HG02798 (cell line): ENCODE results near the gene TYW1.
"Not testable (repeated sequence)": the region's sequence is repeated elsewhere in the genome, so short reads cannot be mapped to it uniquely, and the experiment has no call there.

Source experiments
- ATAC-seq: cut with Tn5 transposase; IDR thresholded peaks from one replicate; pipeline ENCODE4 v1.9.1; 2021; ENCODE audit warnings: mild to moderate bottlenecking; ENCODE audit not compliant: unreplicated experiment, poor library complexity

TYW1 gene

GRCh38 chr7:67178915-67179688 is 182.5 kb downstream of the TYW1 start:
- not testable (repeated sequence) for ATAC-seq

- not testable (repeated sequence) for ATAC-seq
Observed at GRCh38 chr7:67182956-67183750, 186.5 kb downstream of the TYW1 start.

- peak; percentile 36 for ATAC-seq
Observed at GRCh38 chr7:67184912-67185659, 188.5 kb downstream of the TYW1 start.

- peak; percentile 98 for ATAC-seq
Observed at GRCh38 chr7:67185660-67186129, 189.1 kb downstream of the TYW1 start.

- not testable (repeated sequence) for ATAC-seq
Observed at GRCh38 chr7:67189160-67189559, 192.5 kb downstream of the TYW1 start.

- ATAC-seq, result not testable (repeated sequence)
Observed at GRCh38 chr7:67189801-67190465, 193.3 kb downstream of the TYW1 start.

- ATAC-seq, result not testable (repeated sequence)
Observed at GRCh38 chr7:67191002-67191720, 194.5 kb downstream of the TYW1 start.

- not testable (repeated sequence) for ATAC-seq
Observed at GRCh38 chr7:67192123-67192702, 195.6 kb downstream of the TYW1 start.

- ATAC-seq, result not testable (repeated sequence)
Observed at GRCh38 chr7:67192889-67193613, 196.4 kb downstream of the TYW1 start.

- not testable (repeated sequence) for ATAC-seq
Observed at GRCh38 chr7:67196176-67196575, 199.5 kb downstream of the TYW1 start.

- ATAC-seq, result not testable (repeated sequence)
Observed at GRCh38 chr7:67198865-67199526, 202.4 kb downstream of the TYW1 start.

- ATAC-seq, result not testable (repeated sequence)
Observed at GRCh38 chr7:67205772-67206171, 209.1 kb downstream of the TYW1 start.

GRCh38 chr7:67206452-67206851 is 209.8 kb downstream of the TYW1 start:
- ATAC-seq, result no peak

- not testable (repeated sequence) for ATAC-seq
Observed at GRCh38 chr7:67208656-67209055, 212.0 kb downstream of the TYW1 start.

GRCh38 chr7:67209256-67209655 is 212.6 kb downstream of the TYW1 start:
- ATAC-seq, result no peak

GRCh38 chr7:67210567-67210966 is 213.9 kb downstream of the TYW1 start:
- ATAC-seq, result no peak

- ATAC-seq, result not testable (repeated sequence)
Observed at GRCh38 chr7:67211650-67212330, 215.2 kb downstream of the TYW1 start.
